ENCODE data around the gene DNAJC16.

The DNAJC16 gene

GRCh38 chr1:15542388-15543250, 16.0 kb downstream of the DNAJC16 start:
- no peak for TF ChIP-seq CTCF (IDR thresholded peaks at IDR 0.05)
- Mint-ChIP-seq H3K36me3 (ENCODE audit: low read depth) (peaks cover 61% of the 10 kb centered on the region), H3K27ac (peak overlapping the region; percentile 45), H3K4me1 (no peaks in the 10 kb centered on the region), H3K9me3 (no peaks in the 10 kb centered on the region), H3K4me3 (no peak overlapping the region), H3K27me3 (ENCODE audit: low read depth, poor library complexity) (no peaks in the 10 kb centered on the region)
- no peak for DNase-seq

- H3K4me1 Mint-ChIP-seq, result no peaks in the 10 kb centered on the region
- no peak for TF ChIP-seq CTCF (IDR thresholded peaks at IDR 0.05)
- H3K9me3 Mint-ChIP-seq, result no peaks in the 10 kb centered on the region
- no peak overlapping the region for H3K27ac Mint-ChIP-seq
- H3K27me3 Mint-ChIP-seq (ENCODE audit: low read depth, poor library complexity), result no peaks in the 10 kb centered on the region
- H3K4me3 Mint-ChIP-seq, result no peak overlapping the region
- H3K36me3 Mint-ChIP-seq (ENCODE audit: low read depth), result peaks cover 61% of the 10 kb centered on the region
- no peak for DNase-seq
Observed at GRCh38 chr1:15543251-15543588, 16.6 kb downstream of the DNAJC16 start.

GRCh38 chr1:15543589-15544568, 17.2 kb downstream of the DNAJC16 start:
- DNase-seq, result no peak
- Mint-ChIP-seq H3K36me3 (ENCODE audit: low read depth) (peaks cover 64% of the 10 kb centered on the region), H3K9me3 (no peaks in the 10 kb centered on the region), H3K4me1 (no peaks in the 10 kb centered on the region), H3K4me3 (no peak overlapping the region), H3K27me3 (ENCODE audit: low read depth, poor library complexity) (no peaks in the 10 kb centered on the region), H3K27ac (peak overlapping the region; percentile 46)
- no peak for TF ChIP-seq CTCF (IDR thresholded peaks at IDR 0.05)

GRCh38 chr1:15546641-15547040, 20.0 kb downstream of the DNAJC16 start:
- H3K36me3 Mint-ChIP-seq (ENCODE audit: low read depth), result peaks cover 72% of the 10 kb centered on the region

GRCh38 chr1:15550573-15550972, 23.9 kb downstream of the DNAJC16 start:
- no peaks in the 10 kb centered on the region for H3K27me3 Mint-ChIP-seq (ENCODE audit: low read depth, poor library complexity)
- no peak overlapping the region for H3K4me3 Mint-ChIP-seq
- no peak for DNase-seq
- H3K27ac Mint-ChIP-seq, result peak overlapping the region; percentile 30
- H3K9me3 Mint-ChIP-seq, result no peaks in the 10 kb centered on the region
- H3K36me3 Mint-ChIP-seq (ENCODE audit: low read depth), result peaks cover 55% of the 10 kb centered on the region
- no peaks in the 10 kb centered on the region for H3K4me1 Mint-ChIP-seq
- TF ChIP-seq CTCF (IDR thresholded peaks at IDR 0.05), result no peak

More at GRCh38 chr1:15546641-15547040, 20.0 kb downstream of the DNAJC16 start:
- Mint-ChIP-seq H3K4me3 (no peak overlapping the region), H3K9me3 (no peaks in the 10 kb centered on the region), H3K27ac (no peak overlapping the region), H3K4me1 (no peaks in the 10 kb centered on the region), H3K27me3 (ENCODE audit: low read depth, poor library complexity) (no peaks in the 10 kb centered on the region)
- no peak for DNase-seq
- no peak for TF ChIP-seq CTCF (IDR thresholded peaks at IDR 0.05)
